GM19239 (cell line): ENCODE results near the gene HIVEP3.
A peak's percentile ranks its signal among the peaks of the same experiment; 100 is the strongest.

Experiments
- DNase-seq: peaks from one replicate; pipeline ENCODE4 v3.0.0; 2011; ENCODE audit warnings: low spot score; ENCODE audit not compliant: insufficient read length
- FAIRE-seq: peaks from 2 replicates; lab custom pipeline; 2011; peaks lifted over from hg19 to GRCh38; lab: Jason Lieb, UNC

The HIVEP3 gene

DNA sequence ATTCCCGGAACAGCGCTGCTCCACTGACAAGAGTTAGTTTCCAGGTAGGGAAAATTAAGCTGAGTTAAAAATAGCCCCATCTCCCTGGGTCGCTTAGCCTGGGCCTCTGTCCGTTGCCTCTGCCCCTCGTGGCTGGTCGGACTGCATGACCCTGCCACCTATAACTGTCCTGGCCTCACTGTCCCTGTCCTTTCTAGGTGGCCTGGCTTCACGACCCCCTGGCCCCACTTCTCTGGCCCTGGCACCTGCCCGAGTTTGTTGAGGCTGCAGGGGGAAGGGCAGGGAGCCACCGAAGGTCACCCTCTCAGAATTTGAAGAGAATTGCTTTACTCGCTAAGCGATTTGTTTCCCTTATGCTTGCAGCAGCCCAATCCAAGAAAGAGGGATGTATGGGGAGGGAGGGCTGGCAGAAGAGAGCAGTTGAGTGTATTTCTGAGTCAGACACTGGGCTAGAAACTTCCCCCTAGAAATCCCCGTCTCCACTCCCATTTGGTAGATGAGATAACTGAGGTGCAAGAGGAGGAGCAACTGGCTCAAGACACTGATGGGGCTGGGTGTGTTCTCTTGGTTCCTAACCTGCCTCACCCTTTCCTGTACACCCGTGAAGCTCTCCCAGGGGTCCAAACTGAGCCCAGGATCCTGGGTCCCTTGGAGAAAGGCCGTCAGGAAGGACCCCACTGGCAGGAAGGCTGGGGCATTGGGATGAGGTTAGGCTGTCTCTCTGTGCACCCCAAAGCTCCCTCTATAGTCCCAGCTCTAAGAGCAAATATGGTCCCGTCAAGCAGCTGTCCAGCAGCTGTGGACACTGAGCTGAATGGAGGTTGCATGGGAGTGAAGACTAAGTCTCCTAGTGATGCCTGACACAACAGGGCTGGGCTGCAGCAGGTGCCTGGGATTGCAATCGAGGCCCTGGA lies 431.3 kb downstream of the HIVEP3 start:
- no peak for DNase-seq

DNA sequence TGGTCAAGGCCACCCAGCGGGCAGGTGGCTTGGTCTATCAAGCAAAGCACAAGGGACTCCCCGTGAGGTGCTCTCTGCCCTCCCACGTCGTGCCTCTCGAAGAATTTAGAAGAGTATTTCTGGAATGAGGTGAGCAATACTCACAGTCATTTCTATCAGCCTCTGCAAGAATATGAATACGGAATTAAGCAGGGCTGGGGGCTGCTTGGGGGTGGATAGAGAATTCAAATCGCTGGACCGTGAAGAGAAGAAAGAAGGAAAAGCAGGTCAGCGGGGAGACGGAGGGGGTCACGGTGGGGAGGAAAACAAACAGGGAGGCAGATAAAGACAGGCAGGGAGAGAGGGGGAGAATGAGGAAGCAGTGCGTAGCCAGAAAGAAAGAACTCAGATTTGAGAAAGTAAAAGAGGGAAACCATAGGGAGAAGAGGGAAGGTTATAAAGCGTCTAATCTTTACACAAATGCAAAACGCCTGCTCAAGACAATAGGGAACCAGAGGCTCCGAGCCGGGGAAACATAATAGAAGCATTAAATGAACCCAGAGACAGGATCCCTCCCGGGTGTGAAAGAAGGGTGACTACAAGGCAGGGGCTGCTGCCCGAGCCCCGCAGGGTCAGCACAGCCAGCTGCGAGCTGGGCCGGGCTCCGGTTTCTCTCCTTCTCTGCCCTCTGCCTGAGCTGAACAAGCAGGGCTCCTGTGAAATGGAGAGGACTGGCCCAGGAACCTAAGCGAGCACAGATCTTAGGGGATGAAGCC lies 432.2 kb downstream of the HIVEP3 start:
- no peak for DNase-seq
- FAIRE-seq = peak; percentile 49

More for the DNA sequence above, 431.3 kb downstream of the HIVEP3 start:
- FAIRE-seq = peak; percentile 28

DNA sequence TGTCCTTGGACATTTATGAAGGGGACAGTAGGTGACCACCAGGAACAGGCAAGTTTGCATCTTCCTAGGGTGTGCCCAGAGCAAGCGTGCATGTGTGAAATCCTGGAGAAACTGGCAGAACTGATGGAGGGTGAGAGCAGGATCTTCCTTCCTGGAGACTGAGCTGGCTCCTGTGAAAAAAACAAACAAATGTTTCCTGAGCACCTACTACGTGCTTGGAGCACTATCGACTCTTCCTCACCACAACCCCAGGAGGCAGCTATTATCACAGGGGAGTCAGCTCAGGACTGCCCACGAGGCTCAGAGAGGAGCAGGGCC lies 432.7 kb downstream of the HIVEP3 start:
- DNase-seq (no peak), FAIRE-seq (no peak)

DNA sequence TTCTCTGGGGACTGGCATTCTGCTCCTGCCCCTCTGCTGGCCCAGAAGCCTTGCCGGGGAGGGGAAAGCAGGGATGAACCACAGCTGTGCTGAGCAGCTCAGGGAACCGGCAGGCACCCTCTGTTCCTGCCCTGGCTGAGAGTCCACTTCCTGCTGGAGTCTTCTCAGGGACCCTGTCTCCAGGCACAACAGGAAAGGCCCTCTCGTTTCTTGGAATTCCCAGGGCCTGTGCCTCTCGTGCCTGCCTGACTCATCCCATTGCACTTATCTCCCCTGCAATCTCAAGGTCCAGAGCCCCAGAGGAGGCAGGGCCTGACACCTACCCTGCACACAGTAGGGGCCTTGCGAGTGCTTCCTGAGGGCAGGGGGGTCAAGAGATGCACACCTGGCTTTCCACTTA lies 433.1 kb downstream of the HIVEP3 start:
- DNase-seq = no peak
- FAIRE-seq = no peak

DNA sequence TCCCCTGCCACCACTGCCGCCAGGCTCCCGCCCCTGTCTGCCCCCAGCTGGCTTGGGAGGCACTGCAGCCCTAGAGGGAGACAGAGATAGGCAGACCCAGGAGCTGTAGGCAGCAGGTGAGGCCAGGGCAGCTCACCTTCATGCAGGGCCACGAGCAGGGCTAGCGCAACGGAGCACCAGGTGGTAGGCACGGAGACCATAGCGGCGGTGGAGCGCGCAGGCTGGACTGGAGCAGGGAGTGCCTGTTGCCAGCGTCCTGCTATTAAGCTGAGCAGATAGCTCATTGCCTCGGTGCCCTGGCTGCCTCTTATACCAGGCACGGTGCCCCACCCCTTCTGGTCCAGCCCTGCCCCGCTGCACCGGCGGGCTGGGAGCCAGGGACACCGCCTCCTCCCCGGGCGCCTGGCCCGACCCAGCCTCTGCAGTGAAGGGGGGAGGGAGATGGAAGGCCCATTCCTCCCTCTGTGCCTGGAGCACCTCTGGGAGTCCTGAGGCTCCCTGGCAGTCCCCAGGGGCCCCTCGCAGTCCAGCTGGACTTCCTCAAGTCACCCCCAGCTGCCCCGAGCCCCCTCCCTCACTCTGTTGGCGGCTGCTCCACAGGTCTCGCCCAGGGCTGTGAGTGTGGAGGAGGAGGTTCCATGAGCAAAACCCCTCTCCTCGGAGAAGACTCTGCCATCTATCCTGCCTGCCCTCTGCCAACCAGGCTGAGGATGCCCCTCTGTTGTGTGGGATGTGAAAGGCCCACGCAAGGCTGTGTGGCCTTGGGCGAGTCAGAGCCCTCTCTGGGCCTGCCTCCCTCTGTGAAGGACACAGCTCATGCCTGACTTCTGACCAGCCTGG lies 434.1 kb downstream of the HIVEP3 start, which contains the start of gene EDN2:
TSS of gene EDN2 (minus strand) at position 282 of the 840 bp plus-strand sequence. CDS start at position 200, 82 bp downstream.
- FAIRE-seq (no peak), DNase-seq (no peak)

DNA sequence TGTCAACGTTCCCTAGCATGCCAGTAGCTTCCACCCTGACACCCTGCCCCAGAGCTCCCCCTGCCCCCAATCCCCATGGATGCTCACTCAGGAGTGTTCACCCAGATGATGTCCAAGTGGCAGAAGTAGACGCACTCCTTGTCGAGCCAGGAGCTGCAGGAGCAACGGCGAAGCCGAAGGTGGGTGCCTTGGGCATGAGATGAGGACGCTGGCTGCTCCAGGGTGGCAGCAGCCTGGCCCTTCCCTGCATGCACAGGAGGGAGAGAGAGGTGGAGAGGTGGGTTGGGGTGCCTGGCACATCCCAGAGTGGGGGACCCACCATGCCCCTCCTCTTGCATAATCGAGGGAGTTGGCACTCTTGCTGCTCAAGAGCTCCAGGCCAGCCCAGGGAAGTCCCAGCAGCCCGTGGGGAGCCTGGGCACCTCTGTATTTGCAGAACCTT lies 434.7 kb downstream of the HIVEP3 start:
- DNase-seq (no peak), FAIRE-seq (no peak)

DNA sequence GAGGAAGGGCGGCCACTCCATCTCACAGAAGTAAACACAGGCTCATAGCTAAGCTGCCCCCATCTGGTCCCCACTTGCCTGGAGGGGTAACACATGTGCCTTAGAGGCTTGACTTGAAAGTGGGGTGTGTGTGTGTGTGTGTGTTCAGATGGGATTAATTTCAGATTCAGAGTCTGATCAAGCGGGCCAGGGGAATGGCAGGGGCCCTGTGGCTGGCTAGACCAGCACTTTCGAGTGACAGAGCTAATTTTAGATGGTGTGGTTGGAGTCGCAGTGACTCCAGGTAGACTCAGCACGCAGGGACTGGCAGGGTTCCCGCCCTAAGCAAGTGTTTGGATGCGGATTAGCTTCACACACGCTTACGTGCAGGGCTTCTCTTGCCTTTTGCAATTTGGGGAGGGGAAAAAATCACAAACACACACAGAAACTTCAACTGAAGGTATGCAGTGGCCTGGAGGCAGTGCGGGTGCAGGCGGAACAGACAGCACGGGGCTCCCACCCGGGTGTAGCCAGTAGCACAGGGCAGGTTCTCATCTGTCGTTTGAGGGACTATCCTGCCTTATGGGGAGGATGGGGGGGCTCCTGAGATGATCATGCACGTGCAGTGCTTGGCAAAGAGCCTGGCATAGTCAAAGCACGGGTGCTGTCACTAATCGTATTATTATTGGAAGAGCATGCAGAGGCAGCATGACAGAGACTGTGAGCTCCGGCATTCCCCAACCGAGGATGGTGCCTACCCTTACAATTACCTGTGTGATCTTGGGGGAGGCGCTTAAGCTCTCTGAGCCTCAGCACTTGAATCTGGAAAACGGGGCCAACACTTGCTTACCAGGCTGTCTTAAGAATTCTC lies 435.5 kb downstream of the HIVEP3 start:
- no peak for DNase-seq
- no peak for FAIRE-seq

DNA sequence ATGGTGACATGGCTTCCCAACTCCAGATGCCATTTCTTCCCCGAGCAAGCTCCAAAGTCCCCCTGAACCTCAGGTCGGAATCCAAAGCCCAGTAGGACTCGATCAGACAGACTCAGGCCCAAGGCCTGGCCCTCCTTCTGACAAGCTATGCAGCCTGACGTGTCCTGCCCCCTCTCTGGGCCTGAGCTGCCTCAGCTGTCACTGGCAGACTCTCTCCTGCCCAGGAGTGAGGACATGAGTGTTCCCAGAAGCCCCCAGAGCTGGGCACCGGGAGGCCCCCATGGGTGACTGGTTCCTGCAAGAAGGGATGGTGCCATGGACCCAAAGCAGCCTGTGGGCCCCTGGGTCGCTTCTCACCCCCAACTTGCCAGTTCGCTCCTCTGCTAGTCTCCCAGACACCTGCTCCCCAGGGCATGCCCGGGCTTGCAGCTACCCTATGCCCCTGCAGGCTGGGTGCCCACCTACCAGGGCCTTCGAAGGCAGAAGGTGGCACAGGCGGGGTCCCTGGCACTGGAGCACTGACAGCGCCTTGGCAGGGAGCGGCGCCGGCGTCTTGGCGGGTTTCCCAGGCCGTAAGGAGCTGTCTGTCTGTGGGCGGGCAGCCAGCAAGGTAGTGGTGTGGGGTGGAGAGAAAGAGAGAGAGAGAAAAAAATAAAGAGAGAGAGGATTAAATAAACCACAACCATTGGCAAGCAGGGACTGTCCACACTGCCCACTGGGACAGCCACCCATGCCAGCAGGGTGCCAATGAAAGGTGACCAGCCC lies 436.5 kb downstream of the HIVEP3 start:
- no peak for FAIRE-seq
- no peak for DNase-seq

DNA sequence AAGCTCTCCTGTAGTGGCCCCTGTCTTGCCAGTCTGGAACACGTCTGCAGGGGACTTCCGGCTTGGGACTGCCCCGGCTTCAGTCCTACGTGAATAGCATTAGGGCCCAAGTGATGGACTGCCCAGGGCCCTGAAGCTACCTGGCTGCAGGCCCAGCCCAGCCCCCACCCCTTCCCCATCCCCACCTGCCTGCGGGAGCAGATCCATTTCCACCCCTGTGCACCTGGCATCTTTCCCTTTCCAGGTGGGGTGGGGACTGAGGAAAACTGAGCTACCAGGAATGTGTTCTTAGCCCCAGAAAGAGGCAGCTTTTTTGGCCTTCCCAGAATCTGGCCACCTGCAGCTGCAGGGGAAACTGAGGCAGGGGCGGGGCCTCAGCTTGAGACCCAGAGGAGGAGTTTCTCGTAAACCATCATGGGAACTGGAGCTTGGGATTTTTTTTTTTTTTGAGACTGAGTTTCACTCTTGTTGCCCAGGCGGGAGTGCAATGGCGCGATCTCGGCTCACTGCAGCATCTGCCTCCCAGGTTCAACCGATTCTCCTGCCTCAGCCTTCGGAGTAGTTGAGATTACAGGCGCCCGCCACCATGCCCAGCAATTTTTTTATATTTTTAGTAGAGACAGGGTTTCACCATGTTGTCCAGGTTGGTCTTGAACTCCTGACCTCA lies 437.5 kb downstream of the HIVEP3 start:
- FAIRE-seq = no peak
- DNase-seq = no peak

DNA sequence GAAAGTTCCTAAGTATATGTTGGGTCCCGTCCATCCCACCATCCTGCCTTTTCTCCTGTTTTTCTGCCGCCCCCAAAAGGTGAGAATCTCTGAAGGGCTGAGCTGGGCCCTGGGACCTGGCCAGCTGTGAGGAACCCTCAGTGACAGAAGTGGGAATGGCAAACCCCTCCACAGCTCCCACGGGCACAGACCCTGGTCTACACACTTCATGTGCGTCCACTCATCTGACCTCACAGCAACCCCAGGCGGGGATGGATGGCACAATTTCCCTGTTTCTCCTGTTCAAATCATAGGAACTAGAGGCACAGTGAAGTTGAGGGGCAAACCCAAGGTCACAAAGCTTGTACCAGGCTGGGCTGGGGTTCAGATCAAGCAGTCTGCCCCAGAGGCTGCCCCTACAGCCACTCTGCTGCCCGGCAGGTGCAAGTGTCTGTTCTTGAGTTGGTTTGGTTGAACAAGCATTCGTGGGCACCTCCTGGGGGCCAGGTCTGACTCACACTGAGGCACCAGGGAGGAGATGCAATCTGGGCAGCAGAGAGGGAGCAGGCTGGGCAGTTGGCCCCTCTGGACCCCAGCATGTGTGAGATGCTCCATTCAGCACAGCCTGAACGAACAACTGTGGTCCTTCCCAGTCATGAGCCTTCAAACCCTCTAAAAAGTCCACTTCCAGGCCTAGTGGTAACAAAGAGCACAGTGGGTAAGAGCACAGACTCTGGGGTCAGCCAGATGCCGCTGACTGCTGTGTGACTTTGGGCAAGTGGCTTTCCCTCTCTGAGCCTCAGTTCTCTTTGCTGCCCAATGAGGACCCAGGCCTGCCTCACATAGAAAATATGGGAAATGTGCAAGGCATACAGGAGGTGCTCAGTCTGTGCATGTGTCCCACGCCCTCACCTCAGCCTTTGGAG lies 438.3 kb downstream of the HIVEP3 start:
- no peak for FAIRE-seq
- DNase-seq = no peak

DNA sequence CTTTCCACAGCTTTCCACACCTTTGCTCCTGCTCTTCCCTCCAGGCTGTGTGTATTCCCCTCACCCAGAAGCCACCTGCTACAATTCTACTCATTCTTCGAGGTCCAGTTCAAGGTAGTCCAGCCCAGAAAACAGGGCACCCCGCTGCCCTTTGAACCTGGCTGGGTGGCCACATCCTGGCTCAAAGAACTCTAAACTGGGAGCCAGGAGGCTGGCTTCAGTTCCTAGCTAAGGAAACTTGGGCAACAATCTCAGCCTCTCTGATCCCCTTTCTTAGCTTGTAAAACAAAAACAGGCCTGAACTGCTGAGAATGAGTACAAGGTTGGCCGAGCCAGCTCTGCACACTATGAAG lies 438.9 kb downstream of the HIVEP3 start:
- FAIRE-seq = no peak
- DNase-seq = no peak

DNA sequence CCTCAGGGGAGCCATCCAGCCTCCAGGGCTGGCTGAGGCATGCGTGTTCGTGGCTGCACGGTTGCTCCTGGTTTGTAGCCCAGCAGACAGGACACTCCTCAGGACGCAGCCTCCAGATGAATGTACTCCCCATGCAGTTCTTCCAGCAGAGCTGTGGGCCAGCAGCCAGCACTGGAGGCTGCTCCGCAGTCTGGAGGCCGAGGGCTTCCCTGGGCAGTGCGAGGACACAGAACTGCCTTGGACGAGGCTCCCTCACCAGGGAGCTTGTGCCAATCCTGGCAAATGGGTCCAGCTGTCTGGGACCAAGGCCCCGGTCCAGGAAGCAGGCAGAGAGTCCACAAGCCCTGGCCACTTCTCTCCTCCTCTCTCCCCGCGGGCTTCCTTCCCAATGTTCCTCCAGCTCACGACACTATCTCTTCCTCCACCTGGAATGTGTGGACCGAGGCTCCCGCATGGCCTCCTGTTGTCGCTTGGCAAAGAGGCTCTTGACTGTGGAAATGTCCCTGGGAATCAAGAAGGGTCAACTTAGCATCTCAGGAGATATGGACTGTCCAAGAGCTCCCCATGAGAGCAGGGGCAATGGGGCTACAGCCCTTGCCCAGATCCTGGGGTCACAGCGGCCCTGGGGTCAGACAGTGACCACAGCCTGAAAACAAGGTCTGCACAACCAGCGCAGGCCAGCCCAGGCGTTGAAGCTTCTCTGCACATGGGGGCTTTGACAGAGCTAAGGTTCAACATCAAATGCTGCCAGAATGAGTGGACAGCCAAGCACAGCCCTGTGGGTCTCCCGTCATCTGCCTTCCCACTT lies 439.5 kb downstream of the HIVEP3 start:
- FAIRE-seq (no peak), DNase-seq (no peak)

DNA sequence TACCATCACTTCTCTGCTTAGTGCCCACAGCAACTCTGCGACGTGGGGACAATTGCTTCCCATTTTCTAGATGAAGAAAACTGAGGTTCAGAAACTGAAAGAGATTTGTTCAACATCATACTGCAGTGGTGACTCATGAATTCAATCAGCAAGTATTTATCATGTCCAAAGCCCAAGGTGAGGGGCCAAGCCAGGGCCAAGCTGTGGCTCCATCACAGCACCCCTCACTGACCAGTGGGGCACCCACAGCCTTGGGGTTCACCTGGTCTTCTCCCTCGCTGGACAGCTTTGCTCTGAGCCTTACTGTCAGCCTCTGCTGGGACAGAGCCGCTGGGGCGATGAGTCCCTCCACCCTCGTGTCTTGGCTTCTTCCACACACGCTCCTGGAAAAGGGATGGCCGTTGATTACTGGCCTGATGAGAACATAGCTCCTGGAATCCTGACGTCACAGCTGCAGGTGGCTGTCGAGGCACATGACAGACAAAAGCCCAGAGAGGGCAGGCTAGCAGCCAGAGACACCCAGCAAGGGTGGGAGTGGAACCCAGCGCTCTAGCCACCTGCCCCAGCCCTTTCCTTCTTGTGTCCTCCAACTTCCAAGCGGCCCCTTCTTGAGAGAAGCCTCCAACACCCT lies 440.5 kb downstream of the HIVEP3 start:
- FAIRE-seq (no peak), DNase-seq (no peak)

DNA sequence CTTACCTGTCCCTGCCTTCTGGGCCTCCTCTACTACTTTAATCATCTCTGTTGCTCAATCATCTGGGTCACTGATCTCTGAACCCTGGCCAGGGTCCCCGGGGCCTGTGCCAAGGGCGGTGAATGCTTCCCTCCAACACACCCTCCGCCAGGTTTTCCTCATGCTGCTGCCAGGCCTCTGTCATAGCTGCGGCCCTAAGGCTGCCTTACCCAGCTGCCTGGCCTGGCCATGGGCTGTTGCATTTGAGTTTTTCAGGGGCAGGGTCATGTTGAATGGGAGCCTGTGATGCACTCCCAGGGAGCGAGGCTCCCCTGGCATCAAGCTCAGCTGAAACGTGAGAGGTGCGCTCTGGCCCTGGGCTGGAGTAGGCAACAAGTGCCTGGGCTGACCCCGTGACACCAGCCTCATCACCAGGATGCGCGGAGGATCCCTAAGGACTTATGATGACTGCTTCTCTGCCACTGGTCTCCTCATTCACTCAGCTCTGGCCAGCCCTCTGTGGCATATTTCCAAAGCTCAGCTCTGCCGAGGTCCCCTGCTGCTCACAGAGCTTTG lies 441.8 kb downstream of the HIVEP3 start:
- DNase-seq (no peak), FAIRE-seq (no peak)

DNA sequence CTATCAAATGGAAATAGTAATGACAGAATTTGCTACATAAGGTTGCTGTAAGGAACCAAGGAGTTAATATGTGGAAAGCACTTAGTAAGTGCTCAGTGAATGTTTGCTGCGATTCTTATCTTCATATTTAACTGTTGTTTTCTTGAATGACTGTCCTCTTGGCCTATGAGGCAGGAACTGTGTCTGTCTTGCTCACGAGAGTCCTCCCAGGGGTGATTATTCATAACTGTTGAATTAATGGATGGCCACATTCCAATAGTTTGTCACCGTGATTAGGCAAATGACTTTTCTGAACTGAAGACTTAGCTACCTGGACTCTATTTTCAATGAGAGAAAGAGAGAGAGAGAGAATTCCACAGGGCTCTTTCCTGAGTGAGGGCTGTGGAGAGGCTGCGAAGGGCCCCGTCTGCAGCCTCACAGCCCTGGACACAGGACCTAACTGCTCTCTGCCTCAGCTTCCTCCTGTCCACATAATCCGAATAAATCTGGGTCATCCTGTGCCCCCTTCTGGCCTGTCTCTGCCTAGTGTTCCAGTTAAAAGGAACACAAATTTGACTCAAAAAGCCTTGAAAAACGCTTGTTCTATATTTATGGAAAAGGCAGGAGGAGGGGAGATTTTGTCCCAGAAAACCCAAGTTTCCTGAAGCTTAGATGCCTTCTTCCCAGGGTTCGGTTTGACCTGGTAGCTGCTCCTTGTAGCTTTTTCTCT lies 442.7 kb downstream of the HIVEP3 start:
- DNase-seq = no peak
- FAIRE-seq = no peak
